Stimulated activated CD8-positive, alpha-beta memory T cell treated with anti-CD3 and anti-CD28 coated beads, Interleukin-2, amount 100 ng/mL, for 48 hours (primary cell): ENCODE results near the gene GRK5.

ENCODE experiments used
- DNase-seq, 2 donors: peaks; one replicate each; pipeline ENCODE4 v3.0.0-alpha.2; 2020; ENCODE audit warnings: low read depth in 2 of 2

GRK5 gene

GRCh38 chr10:119198438-119198837 lies 8.9 kb upstream of the GRK5 start:
- no peak for DNase-seq

- DNase-seq, result no peak
These were observed 8.0 kb upstream of the GRK5 start for GRCh38 chr10:119199231-119199992.

GRCh38 chr10:119201233-119201632 lies 6.1 kb upstream of the GRK5 start:
- DNase-seq, result no peak

GRCh38 chr10:119203006-119203405 lies 4.4 kb upstream of the GRK5 start:
- DNase-seq, result no peak

- DNase-seq, result peak; percentile 32
These were observed 1.3 kb upstream of the GRK5 start for GRCh38 chr10:119205894-119206602.

- peak; percentile 57 to 70 for DNase-seq
These were observed 587 bp upstream of the GRK5 start for GRCh38 chr10:119206603-119207365.

- DNase-seq, result peak; percentile 15 to 23
These were observed 562 bp downstream of the GRK5 start for GRCh38 chr10:119207713-119208552.

- no peak for DNase-seq
These were observed 1.2 kb downstream of the GRK5 start for GRCh38 chr10:119208553-119208940.

- DNase-seq, result peak; percentile 37 to 40
These were observed 1.8 kb downstream of the GRK5 start for GRCh38 chr10:119209035-119209735.

- DNase-seq, result no peak
These were observed 2.5 kb downstream of the GRK5 start for GRCh38 chr10:119209736-119210355.

GRCh38 chr10:119210633-119211032 lies 3.3 kb downstream of the GRK5 start:
- no peak for DNase-seq

GRCh38 chr10:119211176-119211575 lies 3.8 kb downstream of the GRK5 start:
- no peak for DNase-seq

GRCh38 chr10:119211625-119212441 lies 4.5 kb downstream of the GRK5 start:
- DNase-seq, result no peak

- no peak for DNase-seq
These were observed 8.0 kb downstream of the GRK5 start for GRCh38 chr10:119215371-119215770.

GRCh38 chr10:119216127-119216526 lies 8.8 kb downstream of the GRK5 start:
- DNase-seq, result no peak

- no peak for DNase-seq
These were observed 10.0 kb downstream of the GRK5 start for GRCh38 chr10:119217401-119217800.

GRCh38 chr10:119217991-119218490 lies 10.7 kb downstream of the GRK5 start:
- DNase-seq, result no peak

- DNase-seq, result no peak
These were observed 12.5 kb downstream of the GRK5 start for GRCh38 chr10:119219871-119220270.

GRCh38 chr10:119221201-119221600 lies 13.8 kb downstream of the GRK5 start:
- no peak for DNase-seq
